Gastrocnemius medialis (tissue), 4 donors: ENCODE data around the gene VWA8.

Source experiments
- POLR2A ChIP-seq, 2 donors: fragments of 450-650 bp; IDR thresholded peaks; one replicate each; pipeline ENCODE4 v1.6.1; 2017; ENCODE audit warnings: antibody characterized with exemption in 2 of 2, mild to moderate bottlenecking in 2 of 2, moderate library complexity in 2 of 2
- TF ChIP-seq, protein P1 (sequence below), 5 experiments: fragments of 450-650 bp in 3 of 5; fragments of 200-600 bp in 2 of 5; sonication (generic) in 2 of 5; IDR thresholded peaks in 4 of 5; conservative IDR thresholded peaks in 1 of 5; 1 replicate in 4 of 5; 2 replicates in 1 of 5; pipeline ENCODE4 v1.5.1; 2016 to 2019; ENCODE audit warnings: antibody characterized with exemption in 5 of 5, mild to moderate bottlenecking in 3 of 5, moderate library complexity in 3 of 5

DNA sequence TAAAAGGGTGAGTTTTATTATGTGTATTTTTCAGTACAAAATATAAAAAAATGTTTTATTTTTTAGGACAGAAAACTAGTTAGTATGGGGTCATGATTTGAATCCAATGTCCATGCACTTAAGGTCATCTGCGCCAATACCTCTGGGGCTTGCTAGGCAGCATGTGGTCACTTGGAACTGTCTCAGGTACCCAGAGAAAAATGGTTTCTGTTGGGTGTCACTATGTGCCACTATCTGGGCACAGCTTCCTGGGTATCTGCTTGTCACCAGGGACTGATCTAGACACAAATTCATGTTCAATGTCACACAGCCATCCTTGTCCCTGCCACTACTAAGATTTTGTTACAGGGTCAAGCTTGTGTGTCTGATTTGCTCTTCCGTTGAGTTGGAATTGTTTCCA, 403.2 kb downstream of the VWA8 start:
- TF ChIP-seq, protein P1, sequence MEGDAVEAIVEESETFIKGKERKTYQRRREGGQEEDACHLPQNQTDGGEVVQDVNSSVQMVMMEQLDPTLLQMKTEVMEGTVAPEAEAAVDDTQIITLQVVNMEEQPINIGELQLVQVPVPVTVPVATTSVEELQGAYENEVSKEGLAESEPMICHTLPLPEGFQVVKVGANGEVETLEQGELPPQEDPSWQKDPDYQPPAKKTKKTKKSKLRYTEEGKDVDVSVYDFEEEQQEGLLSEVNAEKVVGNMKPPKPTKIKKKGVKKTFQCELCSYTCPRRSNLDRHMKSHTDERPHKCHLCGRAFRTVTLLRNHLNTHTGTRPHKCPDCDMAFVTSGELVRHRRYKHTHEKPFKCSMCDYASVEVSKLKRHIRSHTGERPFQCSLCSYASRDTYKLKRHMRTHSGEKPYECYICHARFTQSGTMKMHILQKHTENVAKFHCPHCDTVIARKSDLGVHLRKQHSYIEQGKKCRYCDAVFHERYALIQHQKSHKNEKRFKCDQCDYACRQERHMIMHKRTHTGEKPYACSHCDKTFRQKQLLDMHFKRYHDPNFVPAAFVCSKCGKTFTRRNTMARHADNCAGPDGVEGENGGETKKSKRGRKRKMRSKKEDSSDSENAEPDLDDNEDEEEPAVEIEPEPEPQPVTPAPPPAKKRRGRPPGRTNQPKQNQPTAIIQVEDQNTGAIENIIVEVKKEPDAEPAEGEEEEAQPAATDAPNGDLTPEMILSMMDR (IDR thresholded peaks at IDR 0.05 in 4 of 5, conservative IDR thresholded peaks at IDR 0.05 in 1 of 5) = no peak
- TF ChIP-seq POLR2A (IDR thresholded peaks at IDR 0.05) = no peak
